ENCODE data around the gene FLNA.

DNA sequence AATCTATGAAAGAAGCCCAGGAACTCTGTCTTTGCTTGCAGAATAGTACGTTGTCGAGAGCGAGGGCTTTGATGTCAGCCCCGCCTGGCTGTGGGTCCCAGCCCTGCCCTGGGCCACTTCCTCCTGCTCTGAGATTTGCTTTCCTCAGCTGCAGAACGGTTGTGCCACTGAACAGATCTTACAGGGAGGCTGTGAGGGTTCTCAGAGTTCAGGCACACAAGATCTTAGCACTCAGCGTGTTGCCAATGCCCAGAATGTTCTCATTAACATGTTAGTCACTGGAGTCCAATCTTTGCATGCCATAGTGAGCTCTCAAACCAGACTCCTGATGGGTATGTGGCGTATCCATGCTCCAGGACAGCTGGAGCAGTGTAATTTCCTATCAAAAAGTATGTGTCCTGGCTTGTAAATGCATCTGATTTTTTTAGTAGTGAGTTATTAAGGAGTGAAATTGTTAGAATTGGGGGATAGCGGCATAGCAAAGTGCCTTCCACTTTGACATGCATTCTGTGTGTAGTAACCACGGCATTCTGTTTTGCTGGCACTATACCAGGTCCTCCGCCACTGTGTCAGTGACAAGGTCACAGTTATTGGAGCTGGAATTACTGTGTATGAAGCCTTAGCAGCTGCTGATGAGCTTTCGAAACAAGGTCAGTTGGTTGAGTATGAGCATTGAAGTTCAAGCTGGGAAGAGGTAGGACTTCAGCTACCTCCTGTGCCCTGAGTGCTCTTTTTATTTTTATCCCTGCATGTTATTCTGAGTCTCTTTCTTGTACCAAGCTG, 47.2 kb downstream of the FLNA start:
- TF ChIP-seq, protein P1, sequence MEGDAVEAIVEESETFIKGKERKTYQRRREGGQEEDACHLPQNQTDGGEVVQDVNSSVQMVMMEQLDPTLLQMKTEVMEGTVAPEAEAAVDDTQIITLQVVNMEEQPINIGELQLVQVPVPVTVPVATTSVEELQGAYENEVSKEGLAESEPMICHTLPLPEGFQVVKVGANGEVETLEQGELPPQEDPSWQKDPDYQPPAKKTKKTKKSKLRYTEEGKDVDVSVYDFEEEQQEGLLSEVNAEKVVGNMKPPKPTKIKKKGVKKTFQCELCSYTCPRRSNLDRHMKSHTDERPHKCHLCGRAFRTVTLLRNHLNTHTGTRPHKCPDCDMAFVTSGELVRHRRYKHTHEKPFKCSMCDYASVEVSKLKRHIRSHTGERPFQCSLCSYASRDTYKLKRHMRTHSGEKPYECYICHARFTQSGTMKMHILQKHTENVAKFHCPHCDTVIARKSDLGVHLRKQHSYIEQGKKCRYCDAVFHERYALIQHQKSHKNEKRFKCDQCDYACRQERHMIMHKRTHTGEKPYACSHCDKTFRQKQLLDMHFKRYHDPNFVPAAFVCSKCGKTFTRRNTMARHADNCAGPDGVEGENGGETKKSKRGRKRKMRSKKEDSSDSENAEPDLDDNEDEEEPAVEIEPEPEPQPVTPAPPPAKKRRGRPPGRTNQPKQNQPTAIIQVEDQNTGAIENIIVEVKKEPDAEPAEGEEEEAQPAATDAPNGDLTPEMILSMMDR (IDR thresholded peaks at IDR 0.05) = no peak
- TF ChIP-seq POLR2A (IDR thresholded peaks at IDR 0.05) = no peak

Measured in testis (tissue), 2 donors.